ENCODE results near the gene ANKS1A. TPM values are rescaled to one million over a fixed set of nuclear protein-coding genes. Genes with fewer than 3 reads are reported as not detected.

ANKS1A gene
- total and polyA plus RNA-seq, 2 experiments from 2014 or later = 17.5 to 25.4 TPM

DNA sequence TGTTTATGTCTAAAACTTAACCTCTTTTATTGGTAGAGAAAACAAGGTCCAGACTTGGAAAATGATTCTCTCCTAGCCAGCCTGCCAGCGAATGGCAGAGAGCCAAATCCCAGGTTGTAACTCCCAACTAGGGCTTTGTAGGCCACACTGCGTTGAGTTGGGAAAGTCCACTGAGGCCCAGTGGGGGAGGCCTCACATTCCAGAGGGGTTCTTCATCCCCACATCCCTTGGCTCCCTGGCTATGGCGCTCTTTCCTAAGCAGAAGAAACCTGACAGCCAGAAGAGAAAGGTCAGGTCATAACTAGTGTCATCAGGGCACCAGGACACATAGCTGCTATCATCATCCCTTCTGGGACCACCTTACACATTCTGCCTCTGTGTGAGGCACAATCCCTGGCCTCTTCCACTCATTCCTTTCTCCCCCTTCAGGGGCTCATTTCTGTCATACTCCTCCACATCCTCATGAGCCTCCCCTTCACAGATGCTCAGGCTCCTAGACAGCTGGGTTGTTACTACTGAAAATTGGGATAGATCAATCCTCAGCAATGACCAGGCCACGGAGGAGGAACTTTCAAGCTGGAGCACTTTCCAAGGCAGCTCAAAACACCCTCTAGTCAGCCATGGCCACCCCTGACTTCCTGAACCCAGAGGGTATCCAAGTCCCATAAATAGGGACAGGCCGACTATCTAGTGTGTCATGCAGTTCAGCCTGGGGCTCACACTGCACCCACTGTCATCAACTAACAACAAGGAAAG lies 203.5 kb downstream of the ANKS1A start:
- Histone ChIP-seq H3K27me3 (no peaks in the 10 kb centered on the region), H3K27ac (peak overlapping the region; percentile 88), H4K20me1 (ENCODE audit: insufficient read depth, poor library complexity, severe bottlenecking) (no peaks in the 10 kb centered on the region), H3K9me2 (replicated peaks; ENCODE audit: insufficient read depth) (no peaks in the 10 kb centered on the region), H2AFZ (no peak overlapping the region), H3K4me3 (no peak overlapping the region), H3K9me3 (ENCODE audit: low read depth) (no peaks in the 10 kb centered on the region), H3K79me2 (no peaks in the 10 kb centered on the region), H3K4me1 (ENCODE audit: insufficient read depth) (peaks cover 63% of the 10 kb centered on the region), H3K36me3 (replicated peaks; ENCODE audit: insufficient read depth, low read depth) (no peaks in the 10 kb centered on the region), H3K4me2 (no peak overlapping the region)
- 67% methylated on average over 5 of the region's 5 CpGs for WGBS (ENCODE audit: low lambda C conversion rate, missing lambda C conversion rate)
- DNase-seq (ENCODE audit: low spot score) = peak; percentile 77
- no peak for TF ChIP-seq EZH2phosphoT487 (IDR thresholded peaks at IDR 0.05; ENCODE audit: low read depth, severe bottlenecking, unreplicated experiment)
- TF ChIP-seq EZH2 (IDR thresholded peaks at IDR 0.05; ENCODE audit: borderline replicate concordance) = no peak
- TF ChIP-seq, protein P1, sequence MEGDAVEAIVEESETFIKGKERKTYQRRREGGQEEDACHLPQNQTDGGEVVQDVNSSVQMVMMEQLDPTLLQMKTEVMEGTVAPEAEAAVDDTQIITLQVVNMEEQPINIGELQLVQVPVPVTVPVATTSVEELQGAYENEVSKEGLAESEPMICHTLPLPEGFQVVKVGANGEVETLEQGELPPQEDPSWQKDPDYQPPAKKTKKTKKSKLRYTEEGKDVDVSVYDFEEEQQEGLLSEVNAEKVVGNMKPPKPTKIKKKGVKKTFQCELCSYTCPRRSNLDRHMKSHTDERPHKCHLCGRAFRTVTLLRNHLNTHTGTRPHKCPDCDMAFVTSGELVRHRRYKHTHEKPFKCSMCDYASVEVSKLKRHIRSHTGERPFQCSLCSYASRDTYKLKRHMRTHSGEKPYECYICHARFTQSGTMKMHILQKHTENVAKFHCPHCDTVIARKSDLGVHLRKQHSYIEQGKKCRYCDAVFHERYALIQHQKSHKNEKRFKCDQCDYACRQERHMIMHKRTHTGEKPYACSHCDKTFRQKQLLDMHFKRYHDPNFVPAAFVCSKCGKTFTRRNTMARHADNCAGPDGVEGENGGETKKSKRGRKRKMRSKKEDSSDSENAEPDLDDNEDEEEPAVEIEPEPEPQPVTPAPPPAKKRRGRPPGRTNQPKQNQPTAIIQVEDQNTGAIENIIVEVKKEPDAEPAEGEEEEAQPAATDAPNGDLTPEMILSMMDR (IDR thresholded peaks at IDR 0.05; ENCODE audit: poor library complexity) = no peak

DNA sequence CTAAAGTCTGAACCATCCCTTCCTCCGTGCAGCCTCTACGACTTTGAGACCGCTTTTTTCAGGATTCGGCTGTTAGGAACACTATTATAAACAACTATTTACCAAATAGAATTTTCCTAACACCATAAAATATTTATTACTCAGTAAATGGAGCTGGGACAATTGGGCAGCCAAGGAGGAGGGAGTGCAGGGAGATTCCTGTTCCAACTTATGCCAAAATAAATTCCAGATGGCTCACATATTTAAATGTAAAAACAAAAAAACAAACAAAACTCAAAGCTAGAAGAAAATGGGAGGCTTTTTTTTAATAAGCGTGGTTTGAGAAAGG lies 204.0 kb downstream of the ANKS1A start:
- TF ChIP-seq EZH2 (IDR thresholded peaks at IDR 0.05; ENCODE audit: borderline replicate concordance) (no peak), EZH2phosphoT487 (IDR thresholded peaks at IDR 0.05; ENCODE audit: low read depth, severe bottlenecking, unreplicated experiment) (no peak)
- TF ChIP-seq, protein P1 (IDR thresholded peaks at IDR 0.05; ENCODE audit: poor library complexity) = no peak
- peak; percentile 38 for DNase-seq (ENCODE audit: low spot score)
- 60% methylated on average over 5 of the region's 5 CpGs for WGBS (ENCODE audit: low lambda C conversion rate, missing lambda C conversion rate)
- Histone ChIP-seq H3K4me1 (ENCODE audit: insufficient read depth) (peaks cover 63% of the 10 kb centered on the region), H3K27me3 (no peaks in the 10 kb centered on the region), H3K9me2 (replicated peaks; ENCODE audit: insufficient read depth) (no peaks in the 10 kb centered on the region), H3K36me3 (replicated peaks; ENCODE audit: insufficient read depth, low read depth) (no peaks in the 10 kb centered on the region), H3K4me3 (no peak overlapping the region), H3K4me2 (no peak overlapping the region), H3K27ac (peak overlapping the region; percentile 88), H3K79me2 (no peaks in the 10 kb centered on the region), H4K20me1 (ENCODE audit: insufficient read depth, poor library complexity, severe bottlenecking) (no peaks in the 10 kb centered on the region), H3K9me3 (ENCODE audit: low read depth) (no peaks in the 10 kb centered on the region), H2AFZ (no peak overlapping the region)

- Histone ChIP-seq H3K27me3 (no peaks in the 10 kb centered on the region), H3K27ac (peak overlapping the region; percentile 85), H3K4me3 (no peak overlapping the region), H3K4me1 (ENCODE audit: insufficient read depth) (peaks cover 60% of the 10 kb centered on the region), H3K79me2 (no peaks in the 10 kb centered on the region), H3K9me3 (ENCODE audit: low read depth) (no peaks in the 10 kb centered on the region), H4K20me1 (ENCODE audit: insufficient read depth, poor library complexity, severe bottlenecking) (no peaks in the 10 kb centered on the region), H3K4me2 (no peak overlapping the region), H3K9me2 (replicated peaks; ENCODE audit: insufficient read depth) (no peaks in the 10 kb centered on the region), H3K36me3 (replicated peaks; ENCODE audit: insufficient read depth, low read depth) (no peaks in the 10 kb centered on the region), H2AFZ (no peak overlapping the region)
- 90% methylated on average over 6 of the region's 6 CpGs for WGBS (ENCODE audit: low lambda C conversion rate, missing lambda C conversion rate)
- DNase-seq (ENCODE audit: low spot score) = peak; percentile 3
- TF ChIP-seq, protein P1 (IDR thresholded peaks at IDR 0.05; ENCODE audit: poor library complexity) = no peak
- TF ChIP-seq EZH2phosphoT487 (IDR thresholded peaks at IDR 0.05; ENCODE audit: low read depth, severe bottlenecking, unreplicated experiment) (no peak), EZH2 (IDR thresholded peaks at IDR 0.05; ENCODE audit: borderline replicate concordance) (no peak)
These were observed 204.7 kb downstream of the ANKS1A start for GRCh38 chr6:35093783-35094182.

Measured in hepatocyte (in vitro differentiated cells).